GM21529 (cell line): ENCODE measurements around the gene ZNF565.
"Not testable (repeated sequence)": the region's sequence is repeated elsewhere in the genome, so short reads cannot be mapped to it uniquely, and the experiment has no call there.

ENCODE experiments used
- ATAC-seq: cut with Tn5 transposase; IDR thresholded peaks from one replicate; pipeline ENCODE4 v1.9.1; 2021; ENCODE audit not compliant: unreplicated experiment

The ZNF565 gene

DNA sequence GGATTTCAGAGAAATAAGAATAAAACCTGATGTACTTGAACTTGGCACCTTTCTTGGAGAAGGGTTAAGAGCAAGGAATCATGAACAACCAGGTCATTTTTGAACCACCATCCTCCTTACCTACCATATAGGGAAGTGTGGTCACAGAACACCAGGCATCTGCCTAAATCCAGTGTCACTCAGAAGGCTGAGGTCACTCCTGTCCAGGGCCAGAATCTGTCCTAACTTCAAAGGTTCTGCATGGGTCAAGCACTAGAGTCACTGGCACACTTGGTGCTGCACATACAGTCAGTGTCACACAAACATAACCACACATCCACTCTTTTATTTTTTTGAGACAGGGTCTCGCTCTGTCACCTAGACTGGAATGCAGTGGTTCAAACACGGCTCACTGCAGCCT lies 1.6 kb downstream of the ZNF565 start:
- ATAC-seq: no peak

GRCh38 chr19:36210497-36210896 lies 4.0 kb downstream of the ZNF565 start:
- no peak for ATAC-seq

DNA sequence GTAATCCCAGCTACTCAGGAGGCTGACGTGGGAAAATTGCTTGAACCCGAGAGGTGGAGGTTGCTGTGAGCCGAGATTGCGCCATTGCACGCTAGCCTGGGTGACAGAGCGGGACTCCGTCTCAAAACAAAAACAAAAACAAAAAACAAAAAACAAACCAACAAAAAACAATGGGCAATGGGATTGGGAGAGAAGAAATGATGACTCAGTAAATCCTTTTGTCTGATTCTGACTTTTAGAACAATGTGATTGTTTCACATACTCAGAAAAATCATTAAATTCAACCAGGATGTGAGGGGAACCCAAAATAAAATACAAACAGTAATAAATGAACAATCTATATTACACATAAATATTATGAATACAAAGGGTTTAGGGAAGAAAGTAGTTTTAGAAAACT lies 5.1 kb downstream of the ZNF565 start:
- no peak for ATAC-seq

GRCh38 chr19:36207605-36208252 lies 6.7 kb downstream of the ZNF565 start:
- peak; percentile 74 for ATAC-seq

DNA sequence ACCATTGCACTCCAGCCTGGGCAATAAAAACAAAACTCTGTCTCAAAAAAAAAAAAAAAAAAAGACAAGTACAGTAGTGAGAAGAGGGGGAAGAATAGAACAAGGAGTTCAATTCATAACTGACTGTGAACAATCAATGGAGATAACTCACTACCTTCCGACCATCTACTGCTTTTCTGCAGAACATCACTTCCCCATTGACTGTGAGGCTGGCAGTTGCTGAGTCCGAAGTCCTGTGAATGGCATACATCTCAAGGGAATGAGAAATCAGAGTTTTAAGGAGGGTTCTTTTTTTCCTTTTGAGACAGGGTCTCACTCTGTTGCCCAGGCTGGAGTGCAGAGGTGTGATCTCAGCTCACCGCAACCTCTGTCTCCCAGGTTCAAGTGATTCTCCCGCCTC lies 11.2 kb downstream of the ZNF565 start:
- no peak for ATAC-seq

DNA sequence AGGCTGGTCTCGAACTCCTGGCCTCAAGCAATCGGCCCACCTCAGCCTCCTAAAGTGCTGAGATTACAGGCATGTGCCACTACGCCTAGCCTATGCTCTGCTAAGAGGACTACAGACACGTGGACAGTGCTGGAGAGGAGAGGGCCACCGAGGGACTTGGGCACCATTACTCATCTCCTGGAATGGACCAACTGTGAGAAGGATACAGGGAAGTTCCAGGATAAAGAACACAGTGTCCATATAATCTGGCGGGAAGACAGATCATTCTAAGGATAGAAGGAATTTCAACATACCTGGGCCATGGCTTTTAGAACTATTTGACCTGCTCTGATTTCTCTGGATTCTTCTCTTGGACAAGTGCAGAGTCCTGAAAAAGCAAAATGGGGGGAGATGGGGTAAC lies 12.8 kb downstream of the ZNF565 start:
- no peak for ATAC-seq

- no peak for ATAC-seq
Observed at GRCh38 chr19:36198119-36198518, 16.3 kb downstream of the ZNF565 start.

DNA sequence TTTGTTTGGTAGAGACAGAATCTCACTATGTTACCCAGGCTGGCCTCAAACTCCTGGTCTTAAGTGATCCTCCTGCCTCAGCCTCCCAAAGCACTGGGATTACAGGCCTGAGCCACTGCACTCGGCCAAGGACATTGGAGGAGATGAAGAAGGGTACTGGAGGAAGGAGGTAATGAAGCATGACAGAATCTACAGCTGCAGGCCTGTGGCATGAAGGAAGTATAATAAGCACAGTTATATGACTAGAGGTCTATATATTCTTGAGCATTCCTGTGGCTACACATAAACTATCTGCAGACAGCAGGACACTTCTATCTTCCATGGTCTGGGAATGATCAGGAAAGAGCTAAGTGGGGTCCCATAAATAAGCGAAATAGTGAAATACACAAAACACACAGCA lies 18.2 kb downstream of the ZNF565 start:
- ATAC-seq: no peak

GRCh38 chr19:36186722-36187121 lies 27.7 kb downstream of the ZNF565 start:
- ATAC-seq: not testable (repeated sequence)

DNA sequence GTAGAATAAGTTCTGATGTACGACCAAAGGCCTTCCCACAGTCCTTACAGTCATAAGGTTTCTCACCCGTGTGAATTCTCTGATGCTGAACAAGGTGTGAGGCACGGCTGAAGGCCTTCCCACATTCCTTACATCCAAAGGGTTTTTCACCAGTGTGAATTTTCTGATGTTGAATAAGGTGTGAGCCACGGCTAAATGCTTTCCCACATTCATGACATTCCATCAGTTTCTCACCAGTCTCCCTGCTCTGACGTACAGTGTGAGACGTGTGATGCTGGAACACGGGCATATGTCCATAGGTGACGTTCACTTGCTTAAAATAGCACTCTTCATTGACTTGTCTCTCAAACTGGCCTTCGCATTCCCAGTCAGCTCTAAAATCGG lies 31.2 kb downstream of the ZNF565 start:
- ATAC-seq: no peak

DNA sequence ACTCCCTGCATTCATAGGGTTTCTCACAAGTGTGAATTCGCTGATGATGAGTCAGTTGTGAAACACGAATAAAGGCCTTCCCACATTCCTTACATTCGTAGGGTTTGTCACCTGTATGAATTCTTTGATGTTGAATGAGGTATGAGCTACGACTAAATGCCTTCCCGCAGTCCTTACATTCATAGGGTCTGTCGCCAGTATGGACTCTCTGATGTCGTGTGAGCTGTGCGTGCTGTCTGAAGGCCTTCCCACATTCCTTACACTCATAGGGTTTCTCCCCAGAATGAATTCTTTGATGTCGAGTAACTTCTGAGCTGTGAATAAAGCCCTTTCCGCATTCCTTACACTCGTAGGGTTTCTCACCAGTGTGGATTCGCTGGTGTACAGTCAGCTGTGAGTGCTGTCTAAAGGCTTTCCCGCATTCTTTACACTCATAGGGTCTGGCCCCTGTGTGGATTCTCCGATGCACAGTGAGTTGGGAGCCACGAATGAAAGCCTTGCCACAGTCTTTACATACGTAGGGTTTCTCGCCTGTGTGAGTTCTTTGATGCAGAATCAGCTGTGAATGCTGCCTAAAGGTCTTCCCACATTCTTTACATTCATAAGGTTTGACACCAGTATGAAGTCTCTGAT lies 31.7 kb downstream of the ZNF565 start:
- ATAC-seq: no peak

GRCh38 chr19:36179077-36179476 lies 35.4 kb downstream of the ZNF565 start:
- not testable (repeated sequence) for ATAC-seq

GRCh38 chr19:36173846-36174245 lies 40.6 kb downstream of the ZNF565 start:
- ATAC-seq: not testable (repeated sequence)

DNA sequence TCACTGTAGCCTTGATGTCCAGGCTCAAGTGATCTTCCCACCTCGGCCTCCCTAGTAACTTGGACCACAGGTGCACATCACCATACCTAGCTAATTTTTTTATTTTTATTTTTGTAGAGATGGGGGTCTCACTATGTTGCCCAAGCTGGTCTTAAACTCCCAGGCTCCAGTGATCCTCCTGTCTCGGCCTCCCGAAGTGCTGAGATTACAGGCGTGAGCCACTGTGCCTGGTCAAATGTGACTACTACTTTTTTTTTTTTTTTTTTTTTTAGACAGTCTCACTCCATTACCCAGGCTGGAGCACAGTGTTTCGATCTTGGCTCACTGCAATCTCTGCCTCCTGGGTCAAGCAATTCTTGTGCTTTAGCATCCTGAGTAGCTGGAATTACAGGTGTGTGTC lies 41.6 kb downstream of the ZNF565 start:
- ATAC-seq: no peak

DNA sequence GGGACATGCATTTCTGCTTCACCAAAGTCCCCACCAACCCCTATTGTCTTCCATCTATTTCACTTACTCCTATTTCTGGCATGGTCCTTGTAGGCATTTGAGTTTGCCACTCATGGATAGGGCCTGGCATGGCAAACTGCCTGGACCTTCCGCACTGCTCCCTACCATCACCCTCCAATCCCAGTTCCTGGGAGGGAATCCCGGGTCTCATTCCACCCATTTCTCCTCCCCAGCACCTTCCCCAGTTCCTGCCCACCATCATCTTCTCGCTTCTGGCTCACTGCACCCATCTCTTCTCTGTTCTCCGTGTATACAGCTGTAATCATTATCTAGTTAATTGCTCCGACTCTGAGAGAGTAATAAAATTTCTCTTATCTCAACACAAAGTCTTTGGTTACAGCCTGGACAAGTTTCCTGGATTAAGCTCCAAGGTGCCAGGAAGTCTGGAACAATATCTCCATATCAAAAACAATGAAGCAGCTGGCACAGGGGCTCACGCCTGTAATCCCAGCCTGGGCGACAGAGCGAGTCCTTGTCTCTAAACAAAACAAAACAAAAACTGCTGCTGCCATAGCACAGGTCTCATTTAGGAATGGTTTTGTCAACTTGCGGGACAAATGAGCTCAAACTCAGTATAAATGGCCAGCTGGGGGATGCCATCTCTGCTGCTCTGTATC lies 45.2 kb downstream of the ZNF565 start:
- no peak for ATAC-seq

DNA sequence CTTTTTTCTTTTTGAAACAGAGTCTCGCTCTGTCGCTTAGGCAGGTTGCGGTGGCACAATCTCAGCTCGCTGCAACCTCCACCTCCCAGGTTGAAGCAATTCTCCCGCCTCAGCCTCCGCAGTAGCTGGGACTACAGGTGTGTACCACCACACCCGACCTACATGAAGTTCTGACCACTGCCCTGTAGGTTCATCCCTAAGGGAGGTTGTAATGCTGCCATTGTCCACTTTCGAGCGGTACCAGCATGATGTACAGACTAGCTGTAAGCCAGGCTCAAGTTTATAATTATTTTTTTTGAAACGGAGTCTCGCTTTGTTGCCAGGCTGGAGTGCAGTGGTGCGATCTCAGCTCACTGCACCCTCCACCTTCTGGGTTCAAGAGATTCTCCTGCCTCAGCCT lies 50.7 kb downstream of the ZNF565 start:
- no peak for ATAC-seq

- no peak for ATAC-seq
Observed at GRCh38 chr19:36160821-36161596, 53.5 kb downstream of the ZNF565 start.

- no peak for ATAC-seq
Observed at GRCh38 chr19:36153126-36153525, 61.3 kb downstream of the ZNF565 start.

- no peak for ATAC-seq
Observed at GRCh38 chr19:36152352-36153091, 61.9 kb downstream of the ZNF565 start, which contains the start of gene COX7A1. Gene COX7A1 (minus strand): TSS chr19:36152447. CDS start chr19:36152407, 40 bp downstream.

GRCh38 chr19:36152019-36152351 lies 62.5 kb downstream of the ZNF565 start:
- no peak for ATAC-seq
